Measurements from ENCODE around the gene SLC1A3.
A peak's percentile ranks its signal among the peaks of the same experiment; 100 is the strongest.

Gene SLC1A3

DNA sequence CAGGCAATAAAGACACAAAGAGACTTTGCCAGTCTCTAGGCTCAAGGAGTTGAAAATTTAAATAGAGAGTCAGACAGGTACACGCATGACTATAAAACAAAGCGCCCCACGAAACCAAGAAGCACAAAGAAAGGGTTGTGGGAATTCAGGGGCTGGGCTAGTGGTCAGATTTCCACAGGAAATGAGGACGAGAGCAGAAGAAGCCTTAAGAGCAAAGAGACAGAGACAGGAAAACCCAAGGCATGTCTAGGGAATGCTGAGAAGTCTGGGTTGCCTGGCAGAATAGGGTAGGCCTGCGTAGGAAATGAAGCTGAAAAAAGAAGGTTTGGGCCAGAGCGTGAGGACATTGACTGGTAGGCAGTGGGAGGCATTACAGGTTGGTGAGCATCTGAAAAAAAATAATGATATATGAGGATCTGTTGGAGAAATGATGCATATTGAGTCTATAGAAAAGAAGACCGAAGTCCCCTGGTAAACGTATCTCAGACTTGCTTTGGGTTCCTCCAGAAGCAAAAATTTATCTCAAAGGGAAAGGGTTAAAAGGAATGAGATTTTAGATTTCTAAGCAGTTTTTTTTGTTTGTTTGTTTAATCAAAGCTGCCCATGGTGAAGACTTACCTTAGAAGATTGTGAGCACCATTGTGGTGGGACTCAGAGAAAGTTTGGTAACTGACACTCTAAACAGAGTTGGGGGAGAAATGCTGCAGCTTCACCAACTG, 51.8 kb downstream of the SLC1A3 start:
- DNase-seq (ENCODE audit: low read depth) = no peak
- TF ChIP-seq MYC (IDR thresholded peaks at IDR 0.05; ENCODE audit: low read depth, low read length) (no peak), POLR2A (IDR thresholded peaks at IDR 0.05; ENCODE audit: extremely low read depth, insufficient read length) (no peak)
- TF ChIP-seq, protein P1, sequence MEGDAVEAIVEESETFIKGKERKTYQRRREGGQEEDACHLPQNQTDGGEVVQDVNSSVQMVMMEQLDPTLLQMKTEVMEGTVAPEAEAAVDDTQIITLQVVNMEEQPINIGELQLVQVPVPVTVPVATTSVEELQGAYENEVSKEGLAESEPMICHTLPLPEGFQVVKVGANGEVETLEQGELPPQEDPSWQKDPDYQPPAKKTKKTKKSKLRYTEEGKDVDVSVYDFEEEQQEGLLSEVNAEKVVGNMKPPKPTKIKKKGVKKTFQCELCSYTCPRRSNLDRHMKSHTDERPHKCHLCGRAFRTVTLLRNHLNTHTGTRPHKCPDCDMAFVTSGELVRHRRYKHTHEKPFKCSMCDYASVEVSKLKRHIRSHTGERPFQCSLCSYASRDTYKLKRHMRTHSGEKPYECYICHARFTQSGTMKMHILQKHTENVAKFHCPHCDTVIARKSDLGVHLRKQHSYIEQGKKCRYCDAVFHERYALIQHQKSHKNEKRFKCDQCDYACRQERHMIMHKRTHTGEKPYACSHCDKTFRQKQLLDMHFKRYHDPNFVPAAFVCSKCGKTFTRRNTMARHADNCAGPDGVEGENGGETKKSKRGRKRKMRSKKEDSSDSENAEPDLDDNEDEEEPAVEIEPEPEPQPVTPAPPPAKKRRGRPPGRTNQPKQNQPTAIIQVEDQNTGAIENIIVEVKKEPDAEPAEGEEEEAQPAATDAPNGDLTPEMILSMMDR (IDR thresholded peaks at IDR 0.05; ENCODE audit: low read depth, low read length) = no peak
- TF ChIP-seq, protein P2, sequence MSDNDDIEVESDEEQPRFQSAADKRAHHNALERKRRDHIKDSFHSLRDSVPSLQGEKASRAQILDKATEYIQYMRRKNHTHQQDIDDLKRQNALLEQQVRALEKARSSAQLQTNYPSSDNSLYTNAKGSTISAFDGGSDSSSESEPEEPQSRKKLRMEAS (IDR thresholded peaks at IDR 0.05; ENCODE audit: low read depth, low read length) = no peak
- peak overlapping the region; percentile 10 for H3K4me3 ChIP-seq (ENCODE audit: low read depth, low read length)

DNA sequence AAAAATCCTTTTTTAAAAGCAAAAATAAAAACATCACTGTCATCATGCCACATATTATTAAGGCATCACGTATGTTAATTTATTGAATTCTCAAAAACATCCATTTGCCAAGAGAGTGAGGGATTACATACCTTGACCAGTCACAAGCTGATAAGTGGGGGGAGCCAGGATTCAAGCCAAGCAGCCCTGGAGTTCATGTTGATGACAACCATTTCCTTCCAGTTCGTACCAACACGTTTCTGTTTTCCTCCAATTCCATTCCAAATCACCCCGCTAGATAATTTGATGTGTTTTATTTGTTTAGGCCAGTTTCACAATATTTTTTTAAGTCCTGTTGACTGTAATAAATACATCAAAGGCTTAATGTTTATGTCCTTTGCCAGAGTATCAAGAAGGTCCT, 53.0 kb downstream of the SLC1A3 start:
- TF ChIP-seq, protein P2 (IDR thresholded peaks at IDR 0.05; ENCODE audit: low read depth, low read length) = no peak
- TF ChIP-seq, protein P1 (IDR thresholded peaks at IDR 0.05; ENCODE audit: low read depth, low read length) = no peak
- no peak for TF ChIP-seq POLR2A (IDR thresholded peaks at IDR 0.05; ENCODE audit: extremely low read depth, insufficient read length)
- no peak for TF ChIP-seq MYC (IDR thresholded peaks at IDR 0.05; ENCODE audit: low read depth, low read length)

DNA sequence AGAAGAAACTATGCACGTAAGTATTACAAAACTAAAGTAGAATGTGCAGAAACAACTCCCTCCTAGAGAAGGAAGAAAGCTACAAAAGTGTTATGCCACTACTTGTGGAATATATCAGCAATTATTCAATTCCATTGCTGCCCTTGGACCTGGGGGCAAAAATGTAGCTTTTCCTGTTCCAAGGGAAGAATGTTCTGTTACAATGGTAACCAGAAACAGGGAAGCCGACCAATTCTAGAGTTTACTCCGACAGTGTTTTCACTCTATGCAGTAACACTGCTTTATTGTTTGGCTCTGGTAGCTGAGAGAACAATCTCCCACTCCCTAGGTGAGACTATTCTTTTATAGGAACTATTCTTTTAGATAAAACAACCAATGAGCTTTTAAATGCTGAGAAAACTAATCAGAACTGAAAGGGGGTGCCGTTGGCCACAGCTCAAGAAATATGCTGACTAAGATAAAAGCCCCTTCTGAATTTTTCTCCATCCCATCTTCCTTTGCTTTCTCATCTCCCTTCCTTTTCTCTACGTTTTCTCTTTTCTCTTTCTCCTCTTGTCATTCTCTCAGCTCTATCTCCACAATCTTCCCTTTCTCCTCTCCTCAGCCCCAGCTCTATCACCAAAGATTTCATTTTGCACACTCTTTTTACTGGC, 54.1 kb downstream of the SLC1A3 start:
- TF ChIP-seq MYC (IDR thresholded peaks at IDR 0.05; ENCODE audit: low read depth, low read length) (no peak), POLR2A (IDR thresholded peaks at IDR 0.05; ENCODE audit: extremely low read depth, insufficient read length) (no peak)
- TF ChIP-seq, protein P2 (IDR thresholded peaks at IDR 0.05; ENCODE audit: low read depth, low read length) = no peak
- TF ChIP-seq, protein P1 (IDR thresholded peaks at IDR 0.05; ENCODE audit: low read depth, low read length) = no peak
- no peak for DNase-seq (ENCODE audit: low read depth)
- no peak overlapping the region for H3K4me3 ChIP-seq (ENCODE audit: low read depth, low read length)

More for the DNA sequence above, 53.0 kb downstream of the SLC1A3 start:
- no peak overlapping the region for H3K4me3 ChIP-seq (ENCODE audit: low read depth, low read length)
- no peak for DNase-seq (ENCODE audit: low read depth)

DNA sequence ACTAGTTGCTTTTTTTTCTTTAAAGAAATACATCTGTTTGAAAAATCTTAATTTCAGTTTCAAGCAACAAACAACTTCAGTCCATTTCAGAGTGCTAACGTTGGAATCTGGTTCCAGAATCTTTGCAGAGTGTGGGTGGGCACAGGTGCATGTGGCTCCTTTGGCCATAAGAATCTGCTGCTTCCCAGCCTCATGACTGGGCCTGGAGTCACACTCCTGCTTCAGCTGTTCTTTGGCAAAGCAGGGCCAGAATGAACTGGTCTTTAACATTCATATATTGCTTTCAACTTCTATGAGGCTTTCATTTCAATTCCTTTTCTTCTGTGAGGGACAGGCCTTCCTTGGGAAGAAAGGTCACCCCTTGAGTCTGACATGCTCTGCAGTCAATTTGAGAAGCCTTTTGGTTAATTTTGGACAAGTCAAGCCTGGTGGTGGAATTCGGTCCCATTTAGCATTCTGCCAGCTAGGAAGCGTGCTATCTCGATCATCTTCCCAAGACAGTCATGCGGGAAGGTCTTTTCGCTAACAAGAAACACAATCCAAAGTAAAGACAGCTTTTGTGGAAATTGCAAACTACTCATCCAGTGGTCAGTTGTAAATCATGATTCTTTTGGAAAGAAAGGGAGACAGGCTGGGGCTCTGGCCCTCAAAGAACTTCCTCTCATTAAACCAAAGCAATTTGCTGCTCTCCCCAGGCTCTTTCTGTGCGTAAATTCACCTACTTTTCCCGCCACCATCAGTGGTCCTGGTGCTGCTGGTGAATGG, 55.2 kb downstream of the SLC1A3 start:
- no peak for TF ChIP-seq POLR2A (IDR thresholded peaks at IDR 0.05; ENCODE audit: extremely low read depth, insufficient read length)
- TF ChIP-seq, protein P1 (IDR thresholded peaks at IDR 0.05; ENCODE audit: low read depth, low read length) = no peak
- TF ChIP-seq, protein P2 (IDR thresholded peaks at IDR 0.05; ENCODE audit: low read depth, low read length) = no peak
- TF ChIP-seq MYC (IDR thresholded peaks at IDR 0.05; ENCODE audit: low read depth, low read length) = no peak
- no peak overlapping the region for H3K4me3 ChIP-seq (ENCODE audit: low read depth, low read length)
- no peak for DNase-seq (ENCODE audit: low read depth)

DNA sequence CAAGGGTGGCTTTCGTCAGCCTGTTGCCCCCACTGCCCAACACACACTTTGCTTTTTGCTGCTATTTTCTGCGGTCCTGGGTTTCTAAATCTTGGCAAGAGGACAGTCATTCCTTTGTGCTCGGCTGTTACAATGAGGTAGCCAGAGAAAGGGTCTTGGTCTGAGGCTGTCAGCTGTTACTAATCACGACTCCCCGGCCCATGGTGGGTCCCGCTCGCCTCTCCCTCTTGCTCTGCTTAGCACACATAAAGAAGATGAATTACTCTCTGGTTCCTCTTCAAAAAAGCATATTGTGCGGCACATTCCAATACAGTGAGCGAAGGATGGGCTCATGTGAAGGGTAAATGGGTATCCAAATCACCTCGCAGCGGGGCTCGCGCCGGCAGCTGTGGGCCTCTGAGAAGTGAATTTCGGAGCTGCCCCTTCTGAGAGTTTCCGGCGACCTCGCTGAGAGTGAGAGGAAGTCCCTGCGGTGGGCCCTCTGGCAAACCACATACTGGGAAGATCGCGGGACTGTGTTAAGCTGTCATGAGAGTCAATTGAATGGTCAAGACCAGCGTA, 56.0 kb downstream of the SLC1A3 start:
- no peak overlapping the region for H3K4me3 ChIP-seq (ENCODE audit: low read depth, low read length)
- TF ChIP-seq, protein P2 (IDR thresholded peaks at IDR 0.05; ENCODE audit: low read depth, low read length) = no peak
- TF ChIP-seq, protein P1 (IDR thresholded peaks at IDR 0.05; ENCODE audit: low read depth, low read length) = no peak
- TF ChIP-seq MYC (IDR thresholded peaks at IDR 0.05; ENCODE audit: low read depth, low read length) (no peak), POLR2A (IDR thresholded peaks at IDR 0.05; ENCODE audit: extremely low read depth, insufficient read length) (no peak)
- no peak for DNase-seq (ENCODE audit: low read depth)

Measured in NB4 (cell line).